Smooth muscle cell (in vitro differentiated cells): Measurements from ENCODE around the gene HSH2D. TPM values are rescaled to one million over a fixed set of nuclear protein-coding genes. Genes with fewer than 3 reads are reported as not detected.

Experiments
- DNase-seq: peaks from one replicate; lab custom pipeline; 2025; ENCODE audit not compliant: unreplicated experiment; lab: John Stamatoyannopoulos, UW
- H2AFZ ChIP-seq: fragments of 200-600 bp; sonication (generic); 2 replicates; pipeline ENCODE4 v1.6.0; 2016; ENCODE audit warnings: antibody characterized with exemption, low read depth, mild to moderate bottlenecking
- H3F3A ChIP-seq: fragments of 200-600 bp; sonication (generic); 2 replicates; pipeline ENCODE4 v1.6.0; 2017; ENCODE audit warnings: antibody characterized with exemption, low read depth
- H3K27ac ChIP-seq: fragments of 200-600 bp; sonication (generic); 2 replicates; pipeline ENCODE4 v1.5.1; 2016; ENCODE audit warnings: low read depth, mild to moderate bottlenecking
- H3K27me3 ChIP-seq: fragments of 200-600 bp; sonication (generic); 2 replicates; pipeline ENCODE4 v1.6.1; 2016; ENCODE audit warnings: low read depth, mild to moderate bottlenecking
- H3K36me3 ChIP-seq: fragments of 200-600 bp; sonication (generic); 2 replicates; pipeline ENCODE4 v1.5.1; 2016; ENCODE audit warnings: low read depth
- H3K4me1 ChIP-seq: fragments of 200-600 bp; sonication (generic); 2 replicates; pipeline ENCODE4 v1.5.1; 2016; ENCODE audit warnings: low read depth
- H3K4me2 ChIP-seq: fragments of 200-600 bp; sonication (generic); 2 replicates; pipeline ENCODE4 v1.6.0; 2016; ENCODE audit warnings: mild to moderate bottlenecking
- H3K4me3 ChIP-seq: fragments of 200-600 bp; sonication (generic); 2 replicates; pipeline ENCODE4 v1.5.1; 2016; ENCODE audit warnings: mild to moderate bottlenecking
- H3K79me2 ChIP-seq: fragments of 200-600 bp; sonication (generic); 2 replicates; pipeline ENCODE4 v1.6.0; 2016; ENCODE audit warnings: low read depth, mild to moderate bottlenecking
- H3K9ac ChIP-seq: fragments of 200-600 bp; sonication (generic); 2 replicates; pipeline ENCODE4 v1.6.0; 2016; ENCODE audit warnings: low read depth
- H3K9me3 ChIP-seq: fragments of 200-600 bp; sonication (generic); replicated peaks from 2 replicates; pipeline ENCODE4 v1.5.1; 2016; ENCODE audit warnings: low read depth
- H4K20me1 ChIP-seq: fragments of 200-600 bp; sonication (generic); 2 replicates; pipeline ENCODE4 v1.6.0; 2016; ENCODE audit warnings: low read depth
- CTCF ChIP-seq: fragments of 200-600 bp; sonication (generic); IDR thresholded peaks from 2 replicates; pipeline ENCODE4 v1.5.1; 2017; ENCODE audit warnings: borderline replicate concordance, mild to moderate bottlenecking, antibody characterized with exemption; ENCODE audit not compliant: insufficient read depth, poor library complexity, severe bottlenecking
- WGBS: methylation state at CpG from one replicate; pipeline ENCODE4 v1.1.7; 2016; ENCODE audit warnings: low lambda C conversion rate; 5-methylcytosine and 5-hydroxymethylcytosine counted together
- polyA plus RNA-seq: library from polyadenylated mRNA; unstranded; fragments of >200 nt; fragmentation: Nextera tagmentation; extraction: Ambion mirVana; gene quantifications from 2 replicates; pipeline ENCODE4 v1.2.1, GENCODE V29; 2016
- total RNA-seq: library from RNA; depleted of rRNA; stranded (reverse); fragments of >200 nt; gene quantifications from 2 replicates; pipeline ENCODE4 v1.2.3, GENCODE V29; 2014

HSH2D gene
- total and polyA plus RNA-seq, 2 experiments from 2014 or later, result 0.17 TPM; not detected in 1

GRCh38 chr19:16115301-16116039 is 28.0 kb upstream of the HSH2D start:
- Histone ChIP-seq H3K4me1 (peaks cover 6% of the 10 kb centered on the region), H3K79me2 (peaks cover 49% of the 10 kb centered on the region), H3K27me3 (no peaks in the 10 kb centered on the region), H3K27ac (no peak overlapping the region), H3K36me3 (peaks cover 6% of the 10 kb centered on the region), H3K4me2 (no peak overlapping the region), H4K20me1 (peaks cover 51% of the 10 kb centered on the region), H3F3A (no peaks in the 10 kb centered on the region), H2AFZ (no peak overlapping the region), H3K9me3 (no peaks in the 10 kb centered on the region), H3K4me3 (no peak overlapping the region), H3K9ac (no peak overlapping the region)
- WGBS, result 96% methylated on average over 9 of the region's 9 CpGs
- no peak for DNase-seq
- TF ChIP-seq CTCF, result no peak

GRCh38 chr19:16116067-16116466 is 27.4 kb upstream of the HSH2D start:
- Histone ChIP-seq H4K20me1 (peaks cover 51% of the 10 kb centered on the region), H3K27ac (no peak overlapping the region), H3K9ac (no peak overlapping the region), H3K9me3 (no peaks in the 10 kb centered on the region), H3K36me3 (peaks cover 6% of the 10 kb centered on the region), H3K27me3 (no peaks in the 10 kb centered on the region), H3K79me2 (peaks cover 49% of the 10 kb centered on the region), H3K4me1 (peaks cover 6% of the 10 kb centered on the region), H3K4me3 (no peak overlapping the region), H2AFZ (no peak overlapping the region), H3F3A (no peaks in the 10 kb centered on the region), H3K4me2 (no peak overlapping the region)
- DNase-seq, result no peak
- no peak for TF ChIP-seq CTCF
- WGBS, result 71% methylated on average over 4 of the region's 4 CpGs

GRCh38 chr19:16117594-16118033 is 25.9 kb upstream of the HSH2D start:
- Histone ChIP-seq H4K20me1 (peaks cover 47% of the 10 kb centered on the region), H3F3A (no peaks in the 10 kb centered on the region), H3K27ac (no peak overlapping the region), H3K36me3 (peaks cover 6% of the 10 kb centered on the region), H3K9ac (no peak overlapping the region), H3K4me3 (no peak overlapping the region), H3K4me1 (peaks cover 2% of the 10 kb centered on the region), H2AFZ (no peak overlapping the region), H3K9me3 (no peaks in the 10 kb centered on the region), H3K4me2 (no peak overlapping the region), H3K79me2 (peaks cover 41% of the 10 kb centered on the region), H3K27me3 (no peaks in the 10 kb centered on the region)
- 96% methylated on average over 11 of the region's 11 CpGs for WGBS
- DNase-seq, result no peak
- TF ChIP-seq CTCF, result no peak
